Ishikawa (cell line): Measurements from ENCODE around the gene CCNK.

Experiments
- CEBPB ChIP-seq: IDR thresholded peaks from 2 replicates; pipeline ENCODE4 v1.6.1; 2012
- CREB1 ChIP-seq: IDR thresholded peaks from 2 replicates; pipeline ENCODE4 v1.6.1; 2012; ENCODE audit warnings: low read depth
- EP300 ChIP-seq: IDR thresholded peaks from 2 replicates; pipeline ENCODE4 v1.6.1; 2012; ENCODE audit warnings: borderline replicate concordance
- FOXM1 ChIP-seq: IDR thresholded peaks from 2 replicates; pipeline ENCODE4 v1.6.1; 2012; ENCODE audit warnings: low read depth, borderline replicate concordance
- MAX ChIP-seq: IDR thresholded peaks from 2 replicates; pipeline ENCODE4 v1.6.1; 2012
- NFIC ChIP-seq: IDR thresholded peaks from 2 replicates; pipeline ENCODE4 v1.6.1; 2012
- RAD21 ChIP-seq: IDR thresholded peaks from 2 replicates; pipeline ENCODE4 v1.6.1; 2012; ENCODE audit warnings: low read depth
- REST ChIP-seq: IDR thresholded peaks from 2 replicates; pipeline ENCODE4 v1.6.1; 2012; ENCODE audit warnings: low read depth, mild to moderate bottlenecking
- TAF1 ChIP-seq: IDR thresholded peaks from 2 replicates; pipeline ENCODE4 v1.6.1; 2012; ENCODE audit warnings: low read depth, mild to moderate bottlenecking
- TCF12 ChIP-seq: IDR thresholded peaks from 2 replicates; pipeline ENCODE4 v1.6.1; 2012; ENCODE audit warnings: low read depth
- USF1 ChIP-seq: IDR thresholded peaks from 2 replicates; pipeline ENCODE4 v1.6.1; 2012
- YY1 ChIP-seq: IDR thresholded peaks from 2 replicates; pipeline ENCODE4 v1.6.1; 2012; ENCODE audit warnings: low read depth
- ZBTB7A ChIP-seq: IDR thresholded peaks from 2 replicates; pipeline ENCODE4 v1.6.1; 2012; ENCODE audit warnings: low read depth

GRCh38 chr14:99431986-99432385 is 49.2 kb upstream of the CCNK start:
- TF ChIP-seq REST (no peak), EP300 (no peak), CEBPB (no peak), FOXM1 (no peak), MAX (no peak), ZBTB7A (no peak), CREB1 (no peak), USF1 (no peak), TCF12 (no peak), TAF1 (no peak), YY1 (no peak), NFIC (no peak), RAD21 (no peak)
